Endodermal cell (in vitro differentiated cells): ENCODE measurements around the gene LPP. TPM values are rescaled to one million over a fixed set of nuclear protein-coding genes. Genes with fewer than 3 reads are reported as not detected.

ENCODE experiments used
- DNase-seq: peaks from one replicate; pipeline ENCODE4 v3.0.0-alpha.2; 2017
- H3K27ac ChIP-seq: 2 replicates; pipeline ENCODE4 v1.5.1; 2013; ENCODE audit warnings: mild to moderate bottlenecking, low read depth, low read length, moderate library complexity
- H3K27me3 ChIP-seq: 2 replicates; pipeline ENCODE4 v1.6.1; 2013; ENCODE audit warnings: mild to moderate bottlenecking, low read length, moderate library complexity; ENCODE audit not compliant: insufficient read depth, control insufficient read depth, poor library complexity, severe bottlenecking
- H3K36me3 ChIP-seq: 2 replicates; pipeline ENCODE4 v1.7.0; 2013; ENCODE audit warnings: mild to moderate bottlenecking, low read length, moderate library complexity; ENCODE audit not compliant: control insufficient read depth, insufficient read depth
- H3K4me1 ChIP-seq: one replicate; pipeline ENCODE4 v1.7.0; 2013; ENCODE audit warnings: low read length; ENCODE audit not compliant: control insufficient read depth, insufficient read depth
- H3K4me3 ChIP-seq: 2 replicates; pipeline ENCODE4 v1.5.1; 2013; ENCODE audit warnings: mild to moderate bottlenecking, low read length, moderate library complexity
- H3K9ac ChIP-seq: 2 replicates; pipeline ENCODE4 v1.6.1; 2013; ENCODE audit warnings: mild to moderate bottlenecking, low read length, moderate library complexity; ENCODE audit not compliant: poor library complexity, severe bottlenecking; ENCODE audit errors: extremely low read depth
- H3K9me3 ChIP-seq: 2 replicates; pipeline ENCODE4 v1.6.1; 2013; ENCODE audit warnings: mild to moderate bottlenecking, low read length, moderate library complexity; ENCODE audit not compliant: control insufficient read depth
- H3K27ac Mint-ChIP-seq: 2 replicates; pipeline ENCODE4 v1.8.0; 2020; ENCODE audit warnings: mixed read lengths
- H3K27me3 Mint-ChIP-seq: 2 replicates; pipeline ENCODE4 v1.8.0; 2021; ENCODE audit warnings: mild to moderate bottlenecking, mixed read lengths; ENCODE audit not compliant: insufficient read depth
- H3K36me3 Mint-ChIP-seq: 2 replicates; pipeline ENCODE4 v1.8.0; 2020; ENCODE audit warnings: low read depth, mixed read lengths
- H3K4me1 Mint-ChIP-seq: 2 replicates; pipeline ENCODE4 v1.8.0; 2020; ENCODE audit warnings: mixed read lengths
- H3K4me3 Mint-ChIP-seq: 2 replicates; pipeline ENCODE4 v1.8.0; 2020; ENCODE audit warnings: mild to moderate bottlenecking, moderate library complexity, mixed read lengths
- H3K9me3 Mint-ChIP-seq: 2 replicates; pipeline ENCODE4 v1.8.0; 2020; ENCODE audit warnings: mild to moderate bottlenecking, mixed read lengths
- CTCF ChIP-seq: fragments of 200-600 bp; sonication (generic); conservative IDR thresholded peaks from 2 replicates; pipeline ENCODE4 v1.5.0; 2021; ENCODE audit warnings: antibody characterized with exemption, mild to moderate bottlenecking
- WGBS, 2 experiments: methylation state at CpG; one replicate each; pipeline versions ENCODE4 v1.1.5 to v1.1.7; 2013; ENCODE audit warnings: missing lambda C conversion rate in 2 of 2, mixed read lengths in 1 of 2; ENCODE audit not compliant: insufficient coverage in 1 of 2, insufficient read length in 1 of 2; 5-methylcytosine and 5-hydroxymethylcytosine counted together
- total RNA-seq, 2 donors: library from RNA; stranded (reverse); fragmentation: NEBNext Ultra II Directional in 1 of 2; extraction: Animal tissue kit (Norgen Biotek cat#: 25700) in 1 of 2; gene quantifications; 2 replicates in 1 of 2; 3 replicates in 1 of 2; pipeline ENCODE4 v1.2.1, GENCODE V29; 2021

LPP gene
- total RNA-seq, 2 donors from 2014 or later: 78.0 to 105 TPM

GRCh38 chr3:188316723-188317070 lies 162.7 kb downstream of the LPP start:
- no peak for DNase-seq
- Histone ChIP-seq H3K9me3 (no peaks in the 10 kb centered on the region), H3K4me3 (no peak overlapping the region), H3K36me3 (peaks cover 3% of the 10 kb centered on the region), H3K4me1 (no peaks in the 10 kb centered on the region), H3K27ac (no peak overlapping the region), H3K9ac (no peak overlapping the region), H3K27me3 (no peaks in the 10 kb centered on the region)
- Mint-ChIP-seq H3K4me1 (no peaks in the 10 kb centered on the region), H3K27me3 (no peaks in the 10 kb centered on the region), H3K27ac (peak overlapping the region; percentile 63), H3K36me3 (peaks cover 5% of the 10 kb centered on the region), H3K9me3 (no peaks in the 10 kb centered on the region), H3K4me3 (no peak overlapping the region)
- no peak for TF ChIP-seq CTCF
- 95 to 96% methylated on average over 2 to 3 of the region's 3 CpGs for WGBS, 2 experiments

- Mint-ChIP-seq H3K27ac (no peak overlapping the region), H3K9me3 (no peaks in the 10 kb centered on the region), H3K36me3 (no peaks in the 10 kb centered on the region), H3K27me3 (no peaks in the 10 kb centered on the region), H3K4me1 (no peaks in the 10 kb centered on the region), H3K4me3 (no peak overlapping the region)
- 90 to 100% methylated on average over 1 of the region's 1 CpG for WGBS, 2 experiments
- H3K4me3 ChIP-seq: no peak overlapping the region
- no peak overlapping the region for H3K9ac ChIP-seq
- no peak for TF ChIP-seq CTCF
- no peaks in the 10 kb centered on the region for H3K9me3 ChIP-seq
- no peaks in the 10 kb centered on the region for H3K27me3 ChIP-seq
- H3K36me3 ChIP-seq: peaks cover 10% of the 10 kb centered on the region
- H3K4me1 ChIP-seq: no peaks in the 10 kb centered on the region
- H3K27ac ChIP-seq: no peak overlapping the region
- DNase-seq: no peak
These were observed 165.6 kb downstream of the LPP start for GRCh38 chr3:188319569-188319968.

- Mint-ChIP-seq H3K27me3 (no peaks in the 10 kb centered on the region), H3K27ac (no peak overlapping the region), H3K36me3 (peaks cover 1% of the 10 kb centered on the region), H3K4me1 (no peaks in the 10 kb centered on the region), H3K9me3 (no peaks in the 10 kb centered on the region), H3K4me3 (no peak overlapping the region)
- Histone ChIP-seq H3K4me3 (no peak overlapping the region), H3K9me3 (no peaks in the 10 kb centered on the region), H3K9ac (no peak overlapping the region), H3K36me3 (peaks cover 12% of the 10 kb centered on the region), H3K4me1 (no peaks in the 10 kb centered on the region), H3K27me3 (no peaks in the 10 kb centered on the region), H3K27ac (no peak overlapping the region)
- no peak for DNase-seq
- TF ChIP-seq CTCF: no peak
- 100% methylated on average over 1 to 3 of the region's 3 CpGs for WGBS, 2 experiments
These were observed 166.8 kb downstream of the LPP start for GRCh38 chr3:188320757-188321156.
